ENCODE results near the gene MCUR1.
"Not testable (repeated sequence)": the region's sequence is repeated elsewhere in the genome, so short reads cannot be mapped to it uniquely, and the experiment has no call there.

MCUR1 gene

GRCh38 chr6:13829419-13829818 is 15.1 kb upstream of the MCUR1 start:
- not testable (repeated sequence) for DNase-seq (ENCODE audit: low read depth, low spot score)

- not testable (repeated sequence) for DNase-seq (ENCODE audit: low read depth, low spot score)
Observed at GRCh38 chr6:13828656-13829301, 14.4 kb upstream of the MCUR1 start.

GRCh38 chr6:13827032-13827431 is 12.7 kb upstream of the MCUR1 start:
- DNase-seq (ENCODE audit: low read depth, low spot score): no peak

GRCh38 chr6:13825871-13826270 is 11.5 kb upstream of the MCUR1 start:
- DNase-seq (ENCODE audit: low read depth, low spot score): no peak

GRCh38 chr6:13818341-13818740 is 4.0 kb upstream of the MCUR1 start:
- no peak for DNase-seq (ENCODE audit: low read depth, low spot score)

GRCh38 chr6:13814938-13815575 is 700 bp upstream of the MCUR1 start:
- no peak for DNase-seq (ENCODE audit: low read depth, low spot score)

GRCh38 chr6:13813621-13814175 is 659 bp downstream of the MCUR1 start:
- no peak for DNase-seq (ENCODE audit: low read depth, low spot score)

- no peak for DNase-seq (ENCODE audit: low read depth, low spot score)
Observed at GRCh38 chr6:13813026-13813425, 1.3 kb downstream of the MCUR1 start.

- no peak for DNase-seq (ENCODE audit: low read depth, low spot score)
Observed at GRCh38 chr6:13812359-13812642, 2.1 kb downstream of the MCUR1 start.

- no peak for DNase-seq (ENCODE audit: low read depth, low spot score)
Observed at GRCh38 chr6:13811627-13812358, 2.6 kb downstream of the MCUR1 start.

- no peak for DNase-seq (ENCODE audit: low read depth, low spot score)
Observed at GRCh38 chr6:13810688-13811446, 3.5 kb downstream of the MCUR1 start.

- no peak for DNase-seq (ENCODE audit: low read depth, low spot score)
Observed at GRCh38 chr6:13808801-13809200, 5.6 kb downstream of the MCUR1 start.

- no peak for DNase-seq (ENCODE audit: low read depth, low spot score)
Observed at GRCh38 chr6:13807696-13808095, 6.7 kb downstream of the MCUR1 start.

GRCh38 chr6:13803581-13803980 is 10.8 kb downstream of the MCUR1 start:
- no peak for DNase-seq (ENCODE audit: low read depth, low spot score)

GRCh38 chr6:13800615-13801014 is 13.7 kb downstream of the MCUR1 start:
- DNase-seq (ENCODE audit: low read depth, low spot score): no peak

- no peak for DNase-seq (ENCODE audit: low read depth, low spot score)
Observed at GRCh38 chr6:13796781-13797180, 17.6 kb downstream of the MCUR1 start.

GRCh38 chr6:13795041-13795750 is 19.2 kb downstream of the MCUR1 start:
- DNase-seq (ENCODE audit: low read depth, low spot score): peak; percentile 82

GRCh38 chr6:13794184-13794583 is 20.2 kb downstream of the MCUR1 start:
- no peak for DNase-seq (ENCODE audit: low read depth, low spot score)

- no peak for DNase-seq (ENCODE audit: low read depth, low spot score)
Observed at GRCh38 chr6:13789746-13790145, 24.6 kb downstream of the MCUR1 start.

GRCh38 chr6:13788820-13789219 is 25.5 kb downstream of the MCUR1 start:
- no peak for DNase-seq (ENCODE audit: low read depth, low spot score)

GRCh38 chr6:13787137-13787536 is 27.2 kb downstream of the MCUR1 start:
- no peak for DNase-seq (ENCODE audit: low read depth, low spot score)

All from activated naive CD8-positive, alpha-beta T cell treated with anti-CD3 and anti-CD28 coated beads, Interleukin-2, amount 50 U/mL, for 16 hours (primary cell).